Calu3 (cell line): Measurements from ENCODE around the gene TAS2R39. TPM values are rescaled to one million over a fixed set of nuclear protein-coding genes. Genes with fewer than 3 reads are reported as not detected.

ENCODE experiments used
- BruUV-seq: library from RNA; stranded (reverse); fragments of 400-500 nt; replicated peaks from 2 replicates; lab custom pipeline; 2021; lab: Mats Ljungman, UMichigan
- CTCF ChIA-PET: fragments of 300-600 bp; sonication (Branson Sonifier 250); formaldehyde crosslinking; loops from one replicate; lab custom pipeline; 2022; ENCODE audit warnings: antibody characterized with exemption; lab: Charles Lee
- DNase-seq: peaks from one replicate; pipeline ENCODE4 v3.0.0; 2022
- H3K27ac Mint-ChIP-seq: one replicate; pipeline ENCODE4 v1.8.0; 2022; ENCODE audit warnings: mixed read lengths; ENCODE audit not compliant: unreplicated experiment
- H3K27me3 Mint-ChIP-seq: one replicate; pipeline ENCODE4 v1.8.0; 2022; ENCODE audit warnings: mixed read lengths; ENCODE audit not compliant: unreplicated experiment
- H3K36me3 Mint-ChIP-seq: one replicate; pipeline ENCODE4 v1.8.0; 2022; ENCODE audit warnings: mild to moderate bottlenecking, moderate library complexity, mixed read lengths; ENCODE audit not compliant: insufficient read depth, unreplicated experiment
- H3K4me1 Mint-ChIP-seq: one replicate; pipeline ENCODE4 v1.8.0; 2022; ENCODE audit warnings: mild to moderate bottlenecking, low read depth, mixed read lengths; ENCODE audit not compliant: unreplicated experiment
- H3K4me3 Mint-ChIP-seq: one replicate; pipeline ENCODE4 v1.8.0; 2022; ENCODE audit warnings: mild to moderate bottlenecking, low read depth, moderate library complexity, mixed read lengths; ENCODE audit not compliant: unreplicated experiment
- H3K9me3 Mint-ChIP-seq: one replicate; pipeline ENCODE4 v1.8.0; 2022; ENCODE audit warnings: low read depth, mixed read lengths; ENCODE audit not compliant: unreplicated experiment
- CTCF ChIP-seq: fragments of 200-600 bp; IDR thresholded peaks from one replicate; pipeline ENCODE4 v1.8.0; 2022; ENCODE audit warnings: antibody characterized with exemption; ENCODE audit not compliant: unreplicated experiment
- intact Hi-C: fragments of 100-400 bp; cut with micrococcal nuclease; formaldehyde crosslinking; loops from one replicate; pipeline ENCODE4 v1.10.0; 2022; ENCODE audit not compliant: unreplicated experiment
- total RNA-seq: library from RNA; stranded (reverse); gene quantifications from 2 replicates; pipeline ENCODE4 v1.2.3, GENCODE V29; 2022

The TAS2R39 gene
- total RNA-seq, 1 experiment from 2014 or later = not detected

- BruUV-seq = no TSS peak
- no peak for DNase-seq
- no peaks in the 10 kb centered on the region for H3K36me3 Mint-ChIP-seq
- CTCF ChIA-PET = no interaction called here
- no peaks in the 10 kb centered on the region for H3K9me3 Mint-ChIP-seq
- no peak overlapping the region for H3K27ac Mint-ChIP-seq
- no peaks in the 10 kb centered on the region for H3K4me1 Mint-ChIP-seq
- no peak for TF ChIP-seq CTCF
- intact Hi-C loops = no loop called here
- H3K27me3 Mint-ChIP-seq = peaks cover under 1% of the 10 kb centered on the region
- no peak overlapping the region for H3K4me3 Mint-ChIP-seq
Observed at GRCh38 chr7:143229054-143229790, 46.0 kb downstream of the TAS2R39 start.

- Mint-ChIP-seq H3K27me3 (peaks cover 3% of the 10 kb centered on the region), H3K36me3 (no peaks in the 10 kb centered on the region), H3K4me3 (no peak overlapping the region), H3K9me3 (no peaks in the 10 kb centered on the region), H3K27ac (no peak overlapping the region), H3K4me1 (no peaks in the 10 kb centered on the region)
- TF ChIP-seq CTCF = no peak
- no peak for DNase-seq
- CTCF ChIA-PET = no interaction called here
- BruUV-seq = no TSS peak
- intact Hi-C loops = no loop called here
Observed at GRCh38 chr7:143230602-143231457, 47.6 kb downstream of the TAS2R39 start.

Other genes with a start within 250 kb of the TAS2R39 start
- not detected in 2 replicates for gene TRPV5, start 249.7 kb upstream of the TAS2R39 start, total RNA-seq
- not detected in 2 replicates for gene LLCFC1, start 243.9 kb upstream of the TAS2R39 start, total RNA-seq
- not detected in 2 replicates for gene KEL, start 221.1 kb upstream of the TAS2R39 start, total RNA-seq
- gene OR9A2, start 156.3 kb upstream of the TAS2R39 start, total RNA-seq = not detected in 2 replicates
- not detected in 2 replicates for gene OR6V1, start 131.1 kb upstream of the TAS2R39 start, total RNA-seq
- gene PIP, start 51.3 kb upstream of the TAS2R39 start, total RNA-seq = not detected in 2 replicates
- gene TAS2R40, start 38.6 kb downstream of the TAS2R39 start, total RNA-seq = not detected in 2 replicates
- 109 and 116 TPM in 2 replicates for gene GSTK1, start 80.0 kb downstream of the TAS2R39 start, total RNA-seq
- gene TMEM139, start 101.5 kb downstream of the TAS2R39 start, total RNA-seq = 48.4 and 49.3 TPM in 2 replicates
- gene CASP2, start 104.9 kb downstream of the TAS2R39 start, total RNA-seq = 51.3 and 53.8 TPM in 2 replicates
- 0.34 and 0.61 TPM in 2 replicates for gene CLCN1, start 132.7 kb downstream of the TAS2R39 start, total RNA-seq
- 0.19 and 1.2 TPM in 2 replicates for gene FAM131B, start 179.3 kb downstream of the TAS2R39 start, total RNA-seq
- gene ZYX, start 197.9 kb downstream of the TAS2R39 start, total RNA-seq = 114 and 119 TPM in 2 replicates
- gene EPHA1, start 225.4 kb downstream of the TAS2R39 start, total RNA-seq = 21.6 and 23.6 TPM in 2 replicates